A673 (cell line): ENCODE results near the gene CCDC83. TPM values are rescaled to one million over a fixed set of nuclear protein-coding genes. Genes with fewer than 3 reads are reported as not detected.

Source experiments
- BruUV-seq: library from RNA; stranded (reverse); fragments of 400-500 nt; replicated peaks from 2 replicates; lab custom pipeline; 2021; lab: Mats Ljungman, UMichigan
- CTCF ChIA-PET: fragments of 300-600 bp; sonication (Branson Sonifier 250); formaldehyde crosslinking; loops from one replicate; lab custom pipeline; 2022; ENCODE audit warnings: antibody characterized with exemption; lab: Charles Lee
- POLR2A ChIA-PET: fragments of 300-600 bp; sonication (Branson Sonifier 250); formaldehyde crosslinking; loops from one replicate; lab custom pipeline; 2022; ENCODE audit warnings: antibody characterized with exemption; ENCODE audit not compliant: low non-redundant PET; lab: Charles Lee
- DNase-seq: peaks from one replicate; pipeline ENCODE4 v3.0.0-alpha.2; 2015; ENCODE audit warnings: low spot score
- H3K27ac ChIP-seq: fragments of 200-600 bp; sonication (generic); 2 replicates; pipeline ENCODE4 v1.5.1; 2016; ENCODE audit warnings: mixed run types, low read depth, mild to moderate bottlenecking, mixed read lengths, antibody characterized with exemption, low read length; ENCODE audit not compliant: poor library complexity, severe bottlenecking
- H3K27me3 ChIP-seq: fragments of 200-600 bp; sonication (generic); replicated peaks from 2 replicates; pipeline ENCODE4 v1.6.1; 2017; ENCODE audit warnings: mixed run types, low read depth, mild to moderate bottlenecking, mixed read lengths, antibody characterized with exemption, low read length; ENCODE audit not compliant: insufficient read depth, poor library complexity
- H3K36me3 ChIP-seq: fragments of 200-600 bp; sonication (generic); 2 replicates; pipeline ENCODE4 v1.6.1; 2016; ENCODE audit warnings: mixed run types, mild to moderate bottlenecking, mixed read lengths, antibody characterized with exemption, low read length; ENCODE audit not compliant: insufficient read depth, poor library complexity, severe bottlenecking
- H3K4me1 ChIP-seq: fragments of 200-600 bp; sonication (generic); 2 replicates; pipeline ENCODE4 v1.6.1; 2017; ENCODE audit warnings: mixed run types, mild to moderate bottlenecking, mixed read lengths, antibody characterized with exemption, low read length; ENCODE audit not compliant: insufficient read depth, poor library complexity, severe bottlenecking
- H3K4me3 ChIP-seq: fragments of 200-600 bp; sonication (generic); 2 replicates; pipeline ENCODE4 v1.5.1; 2016; ENCODE audit warnings: low read depth, mixed run types, mild to moderate bottlenecking, mixed read lengths, low read length; ENCODE audit not compliant: poor library complexity, severe bottlenecking
- H3K9me3 ChIP-seq: fragments of 200-600 bp; sonication (generic); 2 replicates; pipeline ENCODE4 v1.6.1; 2016; ENCODE audit warnings: mixed run types, low read depth, mild to moderate bottlenecking, mixed read lengths, antibody characterized with exemption, low read length; ENCODE audit not compliant: poor library complexity, severe bottlenecking
- CTCF ChIP-seq: fragments of 300-800, 200-600 bp; sonication (generic); conservative IDR thresholded peaks from 2 replicates; pipeline ENCODE4 v1.5.1; 2017; ENCODE audit warnings: low read depth, mild to moderate bottlenecking, antibody characterized with exemption, low read length, moderate library complexity, mixed read lengths
- EZH2 ChIP-seq: fragments of 200-600 bp; sonication (generic); IDR thresholded peaks from 2 replicates; pipeline ENCODE4 v1.6.1; 2017; ENCODE audit warnings: borderline replicate concordance, low read depth, mild to moderate bottlenecking, mixed read lengths, antibody characterized with exemption, low read length; ENCODE audit not compliant: poor library complexity, severe bottlenecking
- intact Hi-C: fragments of 100-400 bp; cut with micrococcal nuclease; formaldehyde crosslinking; loops from one replicate; pipeline ENCODE4 v1.10.0; 2022; ENCODE audit not compliant: unreplicated experiment
- total RNA-seq: library from RNA; stranded (reverse); gene quantifications from 2 replicates; pipeline ENCODE4 v1.2.3, GENCODE V29; 2021

CCDC83 gene
- total RNA-seq, 1 experiment from 2014 or later, result not detected

- CTCF ChIA-PET, result no interaction called here
- intact Hi-C loops, result loop anchor here (5.0 to 10.0 kb wide), 2 partner anchors 133 to 231 kb away; no protein-coding TSS in a partner anchor
- no TSS peak for BruUV-seq
- no peak overlapping the region for H3K4me3 ChIP-seq
- H3K9me3 ChIP-seq, result no peaks in the 10 kb centered on the region
- no peaks in the 10 kb centered on the region for H3K27me3 ChIP-seq
- H3K27ac ChIP-seq, result no peak overlapping the region
- TF ChIP-seq EZH2 (no peak), CTCF (no peak)
- no peaks in the 10 kb centered on the region for H3K4me1 ChIP-seq
- no peak for DNase-seq
- POLR2A ChIA-PET, result no interaction called here
- no peaks in the 10 kb centered on the region for H3K36me3 ChIP-seq
These were observed 29.6 kb upstream of the CCDC83 start for GRCh38 chr11:85825616-85826015.

- H3K27me3 ChIP-seq, result no peaks in the 10 kb centered on the region
- no TSS peak for BruUV-seq
- H3K4me3 ChIP-seq, result no peak overlapping the region
- H3K9me3 ChIP-seq, result no peaks in the 10 kb centered on the region
- ChIA-PET CTCF (no interaction called here), POLR2A (no interaction called here)
- no peaks in the 10 kb centered on the region for H3K36me3 ChIP-seq
- H3K27ac ChIP-seq, result no peak overlapping the region
- TF ChIP-seq CTCF, result peak; percentile 45
- TF ChIP-seq EZH2, result no peak
- H3K4me1 ChIP-seq, result no peaks in the 10 kb centered on the region
- intact Hi-C loops, result loop anchor here (5.0 to 10.0 kb wide), 2 partner anchors 134 to 231 kb away; no protein-coding TSS in a partner anchor
- peak; percentile 24 for DNase-seq
These were observed 28.9 kb upstream of the CCDC83 start for GRCh38 chr11:85826116-85826855.

- H3K9me3 ChIP-seq, result no peaks in the 10 kb centered on the region
- POLR2A ChIA-PET, result no interaction called here
- DNase-seq, result peak; percentile 32
- no peak overlapping the region for H3K27ac ChIP-seq
- no peaks in the 10 kb centered on the region for H3K36me3 ChIP-seq
- CTCF ChIA-PET, result no interaction called here
- BruUV-seq, result no TSS peak
- no peak overlapping the region for H3K4me3 ChIP-seq
- intact Hi-C loops, result loop anchor here (5.0 to 10.0 kb wide), 2 partner anchors 136 to 233 kb away; no protein-coding TSS in a partner anchor
- no peaks in the 10 kb centered on the region for H3K27me3 ChIP-seq
- TF ChIP-seq CTCF (no peak), EZH2 (no peak)
- no peaks in the 10 kb centered on the region for H3K4me1 ChIP-seq
These were observed 27.2 kb upstream of the CCDC83 start for GRCh38 chr11:85827748-85828639.
